HTERT RPE-1 (cell line): ENCODE measurements around the gene DTX4.
"Not testable (repeated sequence)": the region's sequence is repeated elsewhere in the genome, so short reads cannot be mapped to it uniquely, and the experiment has no call there.

Experiments
- in situ Hi-C: fragments of 300-500 bp; cut with MboI; formaldehyde crosslinking; loops from 4 replicates; pipeline ENCODE4 v1.14.3; 2020; ENCODE audit warnings: low sequenced_read_pairs

Gene DTX4

GRCh38 chr11:59171508-59172322, at the start of gene DTX4:
Gene DTX4 (plus strand): TSS chr11:59172132. CDS start chr11:59172596, 464 bp downstream.
- in situ Hi-C loops = no loop called here

- in situ Hi-C loops = no loop called here
Observed at GRCh38 chr11:59135648-59136461, 36.1 kb upstream of the DTX4 start.

GRCh38 chr11:59136551-59136950, 35.4 kb upstream of the DTX4 start:
- in situ Hi-C loops = not testable (repeated sequence)

- in situ Hi-C loops = no loop called here
Observed at GRCh38 chr11:59137190-59137589, 34.7 kb upstream of the DTX4 start.

GRCh38 chr11:59138643-59139042, 33.3 kb upstream of the DTX4 start:
- in situ Hi-C loops = no loop called here

- in situ Hi-C loops = no loop called here
Observed at GRCh38 chr11:59141191-59141590, 30.7 kb upstream of the DTX4 start.

GRCh38 chr11:59141673-59142460, 30.1 kb upstream of the DTX4 start:
- in situ Hi-C loops = no loop called here

GRCh38 chr11:59142530-59143507, 29.1 kb upstream of the DTX4 start, which contains the start of gene FAM111A:
Gene FAM111A (plus strand): TSS chr11:59142856. CDS start chr11:59148873, 6,017 bp downstream.
- in situ Hi-C loops = no loop called here

- in situ Hi-C loops = no loop called here
Observed at GRCh38 chr11:59144096-59144495, 27.8 kb upstream of the DTX4 start.

GRCh38 chr11:59144579-59145345, 27.2 kb upstream of the DTX4 start:
- in situ Hi-C loops = no loop called here

GRCh38 chr11:59145534-59145933, 26.4 kb upstream of the DTX4 start:
- in situ Hi-C loops = no loop called here

- in situ Hi-C loops = no loop called here
Observed at GRCh38 chr11:59151761-59152160, 20.2 kb upstream of the DTX4 start.

- in situ Hi-C loops = no loop called here
Observed at GRCh38 chr11:59152312-59152951, 19.5 kb upstream of the DTX4 start.

- in situ Hi-C loops = no loop called here
Observed at GRCh38 chr11:59154610-59155009, 17.3 kb upstream of the DTX4 start.

GRCh38 chr11:59157433-59157832, 14.5 kb upstream of the DTX4 start:
- in situ Hi-C loops = no loop called here

GRCh38 chr11:59158206-59159068, 13.5 kb upstream of the DTX4 start:
- in situ Hi-C loops = no loop called here

GRCh38 chr11:59164028-59164427, 7.9 kb upstream of the DTX4 start:
- in situ Hi-C loops = no loop called here
